ENCODE results near the gene MAP3K19.
"Not testable (repeated sequence)": the region's sequence is repeated elsewhere in the genome, so short reads cannot be mapped to it uniquely, and the experiment has no call there.

The MAP3K19 gene

GRCh38 chr2:134988994-134989605, 58.1 kb downstream of the MAP3K19 start:
- Histone ChIP-seq H3K9me3 (no peaks in the 10 kb centered on the region), H3K36me3 (replicated peaks) (no peaks in the 10 kb centered on the region), H3K4me1 (no peaks in the 10 kb centered on the region), H3K27me3 (ENCODE audit: low read depth) (peaks cover 15% of the 10 kb centered on the region), H3K4me3 (no peak overlapping the region)
- peak in 1 of 2 experiments; percentile 26 for DNase-seq (ENCODE audit: low spot score in 2 of 2)
- in situ Hi-C loops (cut with MboI; ENCODE audit: low sequenced_read_pairs), result loop anchor here (10.0 to 25.0 kb wide), 2 partner anchors 806 to 1398 kb away; no protein-coding TSS in a partner anchor

GRCh38 chr2:134985061-134985460, 62.2 kb downstream of the MAP3K19 start:
- DNase-seq (ENCODE audit: low spot score in 2 of 2), result no peak
- peaks cover 15% of the 10 kb centered on the region for H3K27me3 ChIP-seq (ENCODE audit: low read depth)
- no peaks in the 10 kb centered on the region for H3K4me1 ChIP-seq
- no peaks in the 10 kb centered on the region for H3K36me3 ChIP-seq (replicated peaks)
- in situ Hi-C loops (cut with MboI; ENCODE audit: low sequenced_read_pairs), result loop anchor here (10.0 to 25.0 kb wide), 2 partner anchors 810 to 1402 kb away; no protein-coding TSS in a partner anchor
- no peaks in the 10 kb centered on the region for H3K9me3 ChIP-seq
- H3K4me3 ChIP-seq, result no peak overlapping the region

GRCh38 chr2:134982603-134983002, 64.6 kb downstream of the MAP3K19 start:
- in situ Hi-C loops (cut with MboI; ENCODE audit: low sequenced_read_pairs), result loop anchor here (10.0 to 25.0 kb wide), 2 partner anchors 812 to 1405 kb away; no protein-coding TSS in a partner anchor
- H3K4me1 ChIP-seq, result no peaks in the 10 kb centered on the region
- H3K4me3 ChIP-seq, result no peak overlapping the region
- H3K9me3 ChIP-seq, result no peaks in the 10 kb centered on the region
- H3K36me3 ChIP-seq (replicated peaks), result no peaks in the 10 kb centered on the region
- H3K27me3 ChIP-seq (ENCODE audit: low read depth), result peaks cover 15% of the 10 kb centered on the region
- DNase-seq (ENCODE audit: low spot score in 2 of 2), result no peak

GRCh38 chr2:134980639-134981038, 66.6 kb downstream of the MAP3K19 start:
- Histone ChIP-seq H3K9me3 (no peaks in the 10 kb centered on the region), H3K27me3 (ENCODE audit: low read depth) (no peaks in the 10 kb centered on the region), H3K4me1 (no peaks in the 10 kb centered on the region), H3K4me3 (no peak overlapping the region), H3K36me3 (replicated peaks) (no peaks in the 10 kb centered on the region)
- in situ Hi-C loops (cut with MboI; ENCODE audit: low sequenced_read_pairs), result loop anchor here (10.0 to 25.0 kb wide), 2 partner anchors 814 to 1407 kb away; no protein-coding TSS in a partner anchor
- DNase-seq (ENCODE audit: low spot score in 2 of 2), result no peak

GRCh38 chr2:134979221-134979620, 68.0 kb downstream of the MAP3K19 start:
- H3K4me1 ChIP-seq, result no peaks in the 10 kb centered on the region
- H3K36me3 ChIP-seq (replicated peaks), result no peaks in the 10 kb centered on the region
- DNase-seq (ENCODE audit: low spot score in 2 of 2), result no peak
- no peaks in the 10 kb centered on the region for H3K27me3 ChIP-seq (ENCODE audit: low read depth)
- in situ Hi-C loops (cut with MboI; ENCODE audit: low sequenced_read_pairs), result loop anchor here (25.0 kb wide), 1 partner anchor 1408 kb away; no protein-coding TSS in a partner anchor
- no peak overlapping the region for H3K4me3 ChIP-seq
- H3K9me3 ChIP-seq, result no peaks in the 10 kb centered on the region

- not testable (repeated sequence) for H3K9me3 ChIP-seq; H3K4me3 ChIP-seq; DNase-seq (ENCODE audit: low spot score in 2 of 2); H3K27me3 ChIP-seq (ENCODE audit: low read depth); H3K4me1 ChIP-seq; H3K36me3 ChIP-seq (replicated peaks)
- in situ Hi-C loops (cut with MboI; ENCODE audit: low sequenced_read_pairs), result loop anchor here (25.0 kb wide), 1 partner anchor 1410 kb away; no protein-coding TSS in a partner anchor
Observed at GRCh38 chr2:134977104-134977503, 70.1 kb downstream of the MAP3K19 start.

GRCh38 chr2:134976074-134976702, 71.1 kb downstream of the MAP3K19 start:
- H3K4me3 ChIP-seq, result no peak overlapping the region
- no peaks in the 10 kb centered on the region for H3K9me3 ChIP-seq
- no peak for DNase-seq (ENCODE audit: low spot score in 2 of 2)
- in situ Hi-C loops (cut with MboI; ENCODE audit: low sequenced_read_pairs), result loop anchor here (25.0 kb wide), 1 partner anchor 1411 kb away; no protein-coding TSS in a partner anchor
- no peaks in the 10 kb centered on the region for H3K36me3 ChIP-seq (replicated peaks)
- 0 out of 2 replicates have a peak, but pooled peaks cover 5% of the 10 kb centered on the region for H3K27me3 ChIP-seq (ENCODE audit: low read depth)
- no peaks in the 10 kb centered on the region for H3K4me1 ChIP-seq

- in situ Hi-C loops (cut with MboI; ENCODE audit: low sequenced_read_pairs), result loop anchor here (25.0 kb wide), 1 partner anchor 1412 kb away; no protein-coding TSS in a partner anchor
- no peak for DNase-seq (ENCODE audit: low spot score in 2 of 2)
- H3K4me3 ChIP-seq, result no peak overlapping the region
- H3K4me1 ChIP-seq, result no peaks in the 10 kb centered on the region
- H3K9me3 ChIP-seq, result peaks cover 3% of the 10 kb centered on the region; the same call in 1 of the 2 replicates
- 0 out of 2 replicates have a peak, but pooled peaks cover 5% of the 10 kb centered on the region for H3K27me3 ChIP-seq (ENCODE audit: low read depth)
- H3K36me3 ChIP-seq (replicated peaks), result no peaks in the 10 kb centered on the region
Observed at GRCh38 chr2:134975281-134976009, 71.8 kb downstream of the MAP3K19 start.

- no peak for DNase-seq (ENCODE audit: low spot score in 2 of 2)
- H3K4me3 ChIP-seq, result no peak overlapping the region
- H3K9me3 ChIP-seq, result peaks cover 7% of the 10 kb centered on the region; the same call in 1 of the 2 replicates
- H3K4me1 ChIP-seq, result no peaks in the 10 kb centered on the region
- H3K27me3 ChIP-seq (ENCODE audit: low read depth), result 0 out of 2 replicates have a peak, but pooled peaks cover 5% of the 10 kb centered on the region
- no peaks in the 10 kb centered on the region for H3K36me3 ChIP-seq (replicated peaks)
- in situ Hi-C loops (cut with MboI; ENCODE audit: low sequenced_read_pairs), result no loop called here
Observed at GRCh38 chr2:134973241-134974138, 73.8 kb downstream of the MAP3K19 start.

- H3K27me3 ChIP-seq (ENCODE audit: low read depth); H3K9me3 ChIP-seq; H3K4me1 ChIP-seq; in situ Hi-C loops (cut with MboI; ENCODE audit: low sequenced_read_pairs); H3K4me3 ChIP-seq; DNase-seq (ENCODE audit: low spot score in 2 of 2); H3K36me3 ChIP-seq (replicated peaks): not testable (repeated sequence)
Observed at GRCh38 chr2:134967166-134967565, 80.1 kb downstream of the MAP3K19 start.

- Histone ChIP-seq H3K27me3 (ENCODE audit: low read depth) (no peaks in the 10 kb centered on the region), H3K36me3 (replicated peaks) (peaks cover 29% of the 10 kb centered on the region), H3K4me3 (no peak overlapping the region), H3K9me3 (no peaks in the 10 kb centered on the region), H3K4me1 (peaks cover 21% of the 10 kb centered on the region)
- in situ Hi-C loops (cut with MboI; ENCODE audit: low sequenced_read_pairs), result no loop called here
- DNase-seq (ENCODE audit: low spot score in 2 of 2), result no peak
Observed at GRCh38 chr2:134957477-134957876, 89.8 kb downstream of the MAP3K19 start.

GRCh38 chr2:134955744-134956143, 91.5 kb downstream of the MAP3K19 start:
- H3K27me3 ChIP-seq (ENCODE audit: low read depth), result no peaks in the 10 kb centered on the region
- no peak for DNase-seq (ENCODE audit: low spot score in 2 of 2)
- in situ Hi-C loops (cut with MboI; ENCODE audit: low sequenced_read_pairs), result no loop called here
- no peaks in the 10 kb centered on the region for H3K9me3 ChIP-seq
- peaks cover 39% of the 10 kb centered on the region for H3K36me3 ChIP-seq (replicated peaks)
- H3K4me3 ChIP-seq, result no peak overlapping the region
- H3K4me1 ChIP-seq, result peaks cover 11% of the 10 kb centered on the region

GRCh38 chr2:134954065-134954464, 93.2 kb downstream of the MAP3K19 start:
- in situ Hi-C loops (cut with MboI; ENCODE audit: low sequenced_read_pairs), result no loop called here

More at GRCh38 chr2:134954065-134954464, 93.2 kb downstream of the MAP3K19 start:
- H3K27me3 ChIP-seq (ENCODE audit: low read depth), result no peaks in the 10 kb centered on the region
- H3K36me3 ChIP-seq (replicated peaks), result peaks cover 50% of the 10 kb centered on the region
- no peak for DNase-seq (ENCODE audit: low spot score in 2 of 2)
- H3K4me3 ChIP-seq, result no peak overlapping the region
- peaks cover 11% of the 10 kb centered on the region for H3K4me1 ChIP-seq
- H3K9me3 ChIP-seq, result no peaks in the 10 kb centered on the region
